SH-SY5Y (cell line): ENCODE data around the gene MAP3K5.

ENCODE experiments used
- GATA2 ChIP-seq: IDR thresholded peaks from 2 replicates; pipeline ENCODE4 v1.6.1; 2011; ENCODE audit warnings: mild to moderate bottlenecking, low read depth, low read length
- GATA3 ChIP-seq: IDR thresholded peaks from 2 replicates; pipeline ENCODE4 v1.6.1; 2011; ENCODE audit warnings: low read depth, mild to moderate bottlenecking, low read length, moderate library complexity

DNA sequence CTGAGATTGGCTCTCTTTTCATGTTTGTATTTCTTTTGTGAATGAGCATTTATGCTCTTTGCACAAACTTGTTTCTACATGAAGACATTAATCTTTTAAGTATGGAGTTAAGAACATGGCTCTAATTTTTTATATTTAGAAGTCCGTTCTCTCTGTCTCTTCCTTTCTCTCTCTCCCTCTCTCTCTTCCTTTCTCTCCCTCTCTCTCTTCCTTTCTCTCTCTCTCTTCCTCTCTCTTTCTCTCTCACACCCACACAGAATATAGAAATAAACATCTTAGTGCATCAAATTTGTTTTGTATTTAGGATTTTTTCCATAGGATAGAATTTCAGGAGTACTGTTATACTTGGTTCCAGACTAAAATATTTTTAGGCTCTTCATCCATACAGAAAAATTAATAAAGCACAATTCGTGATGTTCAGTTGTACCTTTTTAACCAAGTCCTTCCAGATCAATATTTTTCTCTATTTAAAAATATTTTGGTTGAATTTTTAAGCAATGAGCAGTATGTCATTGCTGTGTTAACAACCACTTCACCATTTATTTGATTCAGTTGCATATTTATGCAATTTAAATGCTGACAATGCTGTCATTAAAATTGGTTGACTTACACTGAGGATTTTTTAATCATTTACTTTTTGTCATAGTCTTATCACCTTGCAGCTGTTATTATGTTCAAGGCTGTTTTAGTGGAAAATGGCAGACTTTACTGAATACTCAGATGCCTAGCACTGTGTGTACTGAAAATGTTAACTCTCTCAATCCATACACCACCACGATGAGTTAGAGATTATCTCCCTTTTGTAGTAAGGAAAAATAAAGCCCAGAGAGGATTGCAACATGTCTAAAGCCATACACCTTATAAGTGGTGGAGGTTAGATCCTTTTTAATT is 129.7 kb downstream of the MAP3K5 start:
- TF ChIP-seq GATA2, result no peak
- no peak for TF ChIP-seq GATA3
